ENCODE data around the gene ADRA2A. TPM values are rescaled to one million over a fixed set of nuclear protein-coding genes. Genes with fewer than 3 reads are reported as not detected.

Gene ADRA2A
- total RNA-seq, 2 experiments from 2014 or later: not detected

DNA sequence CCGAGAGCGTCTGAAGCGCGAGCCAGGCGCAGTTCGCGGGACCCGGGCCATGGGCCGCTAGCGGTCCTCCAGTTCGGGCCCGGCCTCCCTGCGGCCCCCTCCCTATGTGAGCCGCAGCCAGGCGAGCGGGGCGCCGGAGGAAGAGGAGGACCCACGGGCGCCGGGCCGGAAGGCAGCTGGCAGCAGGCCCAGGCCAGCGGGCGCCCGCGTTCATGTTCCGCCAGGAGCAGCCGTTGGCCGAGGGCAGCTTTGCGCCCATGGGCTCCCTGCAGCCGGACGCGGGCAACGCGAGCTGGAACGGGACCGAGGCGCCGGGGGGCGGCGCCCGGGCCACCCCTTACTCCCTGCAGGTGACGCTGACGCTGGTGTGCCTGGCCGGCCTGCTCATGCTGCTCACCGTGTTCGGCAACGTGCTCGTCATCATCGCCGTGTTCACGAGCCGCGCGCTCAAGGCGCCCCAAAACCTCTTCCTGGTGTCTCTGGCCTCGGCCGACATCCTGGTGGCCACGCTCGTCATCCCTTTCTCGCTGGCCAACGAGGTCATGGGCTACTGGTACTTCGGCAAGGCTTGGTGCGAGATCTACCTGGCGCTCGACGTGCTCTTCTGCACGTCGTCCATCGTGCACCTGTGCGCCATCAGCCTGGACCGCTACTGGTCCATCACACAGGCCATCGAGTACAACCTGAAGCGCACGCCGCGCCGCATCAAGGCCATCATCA is 1.1 kb downstream of the ADRA2A start:
- Mint-ChIP-seq H3K36me3 (peaks cover 2% of the 10 kb centered on the region), H3K27me3 (peaks cover 65% of the 10 kb centered on the region), H3K27ac (peak overlapping the region; percentile 11), H3K4me1 (peaks cover 13% of the 10 kb centered on the region), H3K4me3 (peak overlapping the region; percentile 56), H3K9me3 (ENCODE audit: low read depth) (no peaks in the 10 kb centered on the region)
- ATAC-seq: no peak
- CTCF ChIA-PET: interaction anchor here (1.8 to 3.2 kb wide), 3 partner anchors 9 to 521 kb away, joined by 4 to 15 read pairs (median 11); no protein-coding TSS in a partner anchor
- no peak for DNase-seq

- H3K4me1 Mint-ChIP-seq: peaks cover 13% of the 10 kb centered on the region
- H3K9me3 Mint-ChIP-seq (ENCODE audit: low read depth): no peaks in the 10 kb centered on the region
- no peak overlapping the region for H3K27ac Mint-ChIP-seq
- H3K4me3 Mint-ChIP-seq: no peak overlapping the region
- no peak for ATAC-seq
- DNase-seq: no peak
- peaks cover 58% of the 10 kb centered on the region for H3K27me3 Mint-ChIP-seq
- CTCF ChIA-PET: interaction anchor here (3.2 kb wide), 1 partner anchor 520 kb away, joined by 15 read pairs; no protein-coding TSS in a partner anchor
- peaks cover 2% of the 10 kb centered on the region for H3K36me3 Mint-ChIP-seq
Measured at GRCh38 chr10:111078505-111079185, 1.8 kb downstream of the ADRA2A start.

DNA sequence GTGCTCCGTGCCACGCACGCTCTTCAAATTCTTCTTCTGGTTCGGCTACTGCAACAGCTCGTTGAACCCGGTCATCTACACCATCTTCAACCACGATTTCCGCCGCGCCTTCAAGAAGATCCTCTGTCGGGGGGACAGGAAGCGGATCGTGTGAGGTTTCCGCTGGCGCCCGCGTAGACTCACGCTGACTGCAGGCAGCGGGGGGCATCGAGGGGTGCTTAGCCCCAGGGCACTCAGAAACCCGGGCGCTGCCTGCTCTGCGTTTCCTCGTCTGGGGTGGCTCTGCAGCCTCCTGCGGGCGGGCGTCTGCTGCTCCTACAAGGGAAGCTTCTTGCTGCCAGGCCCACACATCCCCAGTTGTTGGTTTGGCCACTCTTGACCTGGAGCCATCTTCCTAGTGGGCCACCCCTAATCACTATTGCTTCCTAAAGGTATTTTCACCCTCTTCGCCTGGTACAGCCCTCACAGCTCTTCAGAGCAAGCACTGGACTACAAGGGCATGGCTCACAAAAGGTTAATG is 2.5 kb downstream of the ADRA2A start:
- CTCF ChIA-PET: no interaction called here
- Mint-ChIP-seq H3K4me1 (peaks cover 13% of the 10 kb centered on the region), H3K36me3 (peaks cover 2% of the 10 kb centered on the region), H3K27me3 (peaks cover 53% of the 10 kb centered on the region), H3K9me3 (ENCODE audit: low read depth) (no peaks in the 10 kb centered on the region), H3K4me3 (no peak overlapping the region), H3K27ac (peak overlapping the region; percentile 35)
- ATAC-seq: no peak
- DNase-seq: no peak

- H3K4me3 Mint-ChIP-seq: no peak overlapping the region
- no peaks in the 10 kb centered on the region for H3K9me3 Mint-ChIP-seq (ENCODE audit: low read depth)
- H3K4me1 Mint-ChIP-seq: peaks cover 13% of the 10 kb centered on the region
- ATAC-seq (no peak), DNase-seq (no peak)
- H3K27me3 Mint-ChIP-seq: peaks cover 48% of the 10 kb centered on the region
- H3K27ac Mint-ChIP-seq: peak overlapping the region; percentile 35
- H3K36me3 Mint-ChIP-seq: peaks cover 2% of the 10 kb centered on the region
- CTCF ChIA-PET: no interaction called here
Measured at GRCh38 chr10:111079781-111080180, 3.0 kb downstream of the ADRA2A start.

GRCh38 chr10:111080224-111080623 is 3.4 kb downstream of the ADRA2A start:
- H3K9me3 Mint-ChIP-seq (ENCODE audit: low read depth): no peaks in the 10 kb centered on the region
- peaks cover 2% of the 10 kb centered on the region for H3K36me3 Mint-ChIP-seq
- no peak overlapping the region for H3K4me3 Mint-ChIP-seq
- DNase-seq (no peak), ATAC-seq (no peak)
- peaks cover 44% of the 10 kb centered on the region for H3K27me3 Mint-ChIP-seq
- CTCF ChIA-PET: no interaction called here
- no peak overlapping the region for H3K27ac Mint-ChIP-seq
- H3K4me1 Mint-ChIP-seq: peaks cover 13% of the 10 kb centered on the region

DNA sequence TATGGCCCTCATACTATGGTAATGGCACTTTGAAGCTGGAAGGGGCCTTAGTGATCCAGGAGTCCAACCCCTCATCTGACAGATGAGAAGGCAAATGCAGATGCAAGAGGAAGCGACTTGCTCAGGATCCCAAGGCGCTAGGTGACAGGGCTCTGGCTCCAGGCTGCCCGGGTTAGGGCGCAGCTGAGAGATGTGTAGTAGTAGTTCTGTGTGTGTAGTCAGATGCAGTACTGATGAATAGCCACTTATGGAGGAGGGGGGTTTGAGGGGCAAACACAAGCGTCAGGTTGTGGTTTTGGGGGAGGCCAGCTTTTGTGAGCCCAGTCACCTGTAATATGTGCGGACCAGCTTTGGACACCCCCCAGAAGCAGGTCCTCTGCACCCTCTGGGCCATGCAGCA is 4.8 kb downstream of the ADRA2A start:
- H3K36me3 Mint-ChIP-seq: peaks cover 2% of the 10 kb centered on the region
- ATAC-seq: no peak
- H3K27ac Mint-ChIP-seq: no peak overlapping the region
- no peaks in the 10 kb centered on the region for H3K9me3 Mint-ChIP-seq (ENCODE audit: low read depth)
- no peak for DNase-seq
- peaks cover 10% of the 10 kb centered on the region for H3K4me1 Mint-ChIP-seq
- H3K27me3 Mint-ChIP-seq: peaks cover 30% of the 10 kb centered on the region
- H3K4me3 Mint-ChIP-seq: no peak overlapping the region
- CTCF ChIA-PET: no interaction called here

- CTCF ChIA-PET: no interaction called here
Measured at GRCh38 chr10:111082102-111082975, 5.5 kb downstream of the ADRA2A start.

DNA sequence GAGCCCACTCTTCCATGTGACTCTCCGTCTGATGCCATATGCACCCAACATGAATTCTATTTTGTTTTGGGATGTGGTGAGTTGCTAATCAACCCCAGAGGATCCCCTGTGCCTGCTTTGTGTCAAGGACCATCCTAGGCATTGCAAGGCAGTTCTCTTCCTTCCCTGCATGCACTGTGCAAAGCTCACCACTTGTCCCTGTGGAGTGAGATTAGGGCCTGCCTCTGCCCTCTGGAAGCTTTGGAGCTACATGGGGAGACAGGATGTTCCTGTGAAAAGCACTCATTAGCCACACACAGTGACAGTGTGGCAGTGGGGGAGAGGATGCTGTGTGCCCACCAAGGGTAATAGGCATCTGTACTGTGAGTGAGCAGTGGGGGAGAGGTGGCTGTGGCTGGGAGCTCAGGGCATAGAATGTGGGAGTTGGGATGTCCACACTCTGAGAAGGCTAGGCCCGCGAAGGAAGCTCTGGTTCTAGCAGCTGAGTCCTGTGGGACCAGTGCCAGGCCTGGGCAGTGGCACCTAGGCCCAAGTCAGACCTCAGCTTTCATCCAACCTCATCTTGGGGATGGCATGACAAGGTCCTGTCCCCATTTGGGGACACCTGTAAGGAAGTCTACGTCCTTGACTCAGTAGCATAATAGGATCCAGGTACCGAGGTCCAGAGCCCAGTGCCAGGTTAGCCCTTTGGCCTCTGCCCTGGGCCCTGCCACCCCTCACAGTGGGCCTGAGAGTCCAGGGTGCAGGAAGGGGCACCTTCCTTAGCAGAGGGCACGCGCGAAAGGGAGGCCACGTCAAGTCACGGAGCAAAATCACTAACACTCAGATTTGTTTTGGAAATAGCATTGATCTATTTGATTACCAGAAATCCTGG is 6.6 kb downstream of the ADRA2A start:
- Mint-ChIP-seq H3K27ac (no peak overlapping the region), H3K4me1 (peaks cover 4% of the 10 kb centered on the region), H3K4me3 (no peak overlapping the region), H3K27me3 (peaks cover 20% of the 10 kb centered on the region), H3K9me3 (ENCODE audit: low read depth) (no peaks in the 10 kb centered on the region), H3K36me3 (peaks cover 2% of the 10 kb centered on the region)
- ATAC-seq: no peak
- no peak for DNase-seq
- CTCF ChIA-PET: no interaction called here

More at GRCh38 chr10:111082102-111082975, 5.5 kb downstream of the ADRA2A start:
- Mint-ChIP-seq H3K27ac (no peak overlapping the region), H3K36me3 (peaks cover 2% of the 10 kb centered on the region), H3K4me3 (no peak overlapping the region), H3K4me1 (peaks cover 10% of the 10 kb centered on the region), H3K9me3 (ENCODE audit: low read depth) (no peaks in the 10 kb centered on the region), H3K27me3 (peaks cover 28% of the 10 kb centered on the region)
- ATAC-seq: no peak
- no peak for DNase-seq

DNA sequence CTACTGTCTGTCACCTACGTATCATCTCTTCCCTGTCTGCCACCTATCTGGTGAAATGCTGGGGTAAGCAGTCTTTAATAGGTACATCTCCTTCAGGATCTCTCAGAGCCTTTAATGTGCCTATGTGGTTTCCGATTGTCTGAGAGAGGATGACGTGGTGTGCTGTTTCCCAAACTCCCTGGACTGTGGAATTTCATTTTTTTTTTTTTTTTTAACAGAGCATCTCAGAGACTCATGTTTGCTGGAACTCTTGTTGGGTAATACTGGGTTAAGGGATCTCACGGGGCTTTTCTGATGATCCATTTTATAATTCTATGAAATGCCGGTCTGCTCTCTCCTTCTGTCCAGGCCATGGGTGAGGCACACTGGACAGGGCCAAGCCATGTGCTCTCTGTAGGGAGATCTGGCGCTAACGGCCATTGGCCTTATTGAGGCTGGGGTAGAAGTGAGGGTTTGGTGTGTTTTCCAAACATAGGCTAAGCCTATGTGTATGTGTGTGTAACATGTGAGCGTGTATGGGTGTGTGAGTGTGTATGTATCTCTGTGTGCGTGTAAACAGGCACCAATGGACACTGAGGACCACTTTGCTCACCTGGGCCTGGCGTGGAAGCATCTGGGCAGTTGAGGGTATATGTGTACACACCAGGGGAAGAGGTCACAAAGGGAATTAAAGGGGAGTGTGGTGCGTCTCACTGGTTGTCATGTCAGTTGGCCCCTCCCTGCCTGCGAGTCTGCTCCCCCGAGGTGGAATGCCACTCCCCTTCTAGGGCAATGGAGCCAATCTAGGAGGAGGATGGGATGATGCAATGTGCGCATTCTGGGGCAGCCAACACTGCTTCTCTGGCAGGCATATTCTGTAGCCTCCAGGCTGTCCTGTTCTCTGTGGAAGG is 7.8 kb downstream of the ADRA2A start:
- no peak for DNase-seq
- Mint-ChIP-seq H3K36me3 (no peaks in the 10 kb centered on the region), H3K4me1 (peaks cover 2% of the 10 kb centered on the region), H3K27me3 (peaks cover 12% of the 10 kb centered on the region), H3K4me3 (no peak overlapping the region), H3K27ac (no peak overlapping the region), H3K9me3 (ENCODE audit: low read depth) (no peaks in the 10 kb centered on the region)
- CTCF ChIA-PET: no interaction called here
- no peak for ATAC-seq

DNA sequence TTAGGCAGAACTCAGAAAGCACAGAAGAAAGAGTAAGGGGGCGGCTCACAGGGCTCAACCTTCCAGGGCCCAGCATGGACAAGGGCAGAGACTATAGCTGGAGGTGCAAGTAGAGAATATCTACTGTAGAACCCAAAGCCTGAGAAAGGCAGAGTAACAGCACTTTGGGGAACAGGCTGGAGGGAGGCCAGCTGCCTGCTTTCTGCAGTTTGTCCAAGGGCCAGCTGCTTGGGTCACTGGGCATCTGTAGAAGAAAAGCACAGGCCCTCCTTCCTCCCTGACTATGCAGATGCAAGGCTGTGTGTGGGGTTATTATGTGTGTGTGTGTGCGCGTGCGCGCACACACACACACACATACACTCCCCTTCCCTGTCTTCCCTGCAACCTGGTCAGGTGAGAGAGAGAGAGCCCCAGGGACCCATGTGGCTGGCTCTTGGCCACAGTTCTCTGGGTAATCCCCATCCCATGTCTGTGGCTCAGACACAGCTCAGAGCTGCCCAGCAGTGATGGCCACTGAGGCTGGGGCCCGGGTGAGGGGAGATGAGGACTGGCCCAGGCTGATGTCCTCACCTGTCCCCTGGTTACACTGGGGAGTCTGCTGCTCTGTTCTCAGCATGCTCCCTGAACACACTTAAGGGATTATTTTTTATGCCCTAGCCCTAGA is 9.0 kb downstream of the ADRA2A start:
- no peak for ATAC-seq
- CTCF ChIA-PET: interaction anchor here (2.0 kb wide), 1 partner anchor 9 kb away, joined by 11 read pairs; the partner anchor contains the start of gene ADRA2A

GRCh38 chr10:111086574-111086973 is 9.7 kb downstream of the ADRA2A start:
- no peak for ATAC-seq
- DNase-seq: no peak
- Mint-ChIP-seq H3K4me3 (no peak overlapping the region), H3K27me3 (peaks cover 14% of the 10 kb centered on the region), H3K36me3 (no peaks in the 10 kb centered on the region), H3K9me3 (ENCODE audit: low read depth) (no peaks in the 10 kb centered on the region), H3K27ac (no peak overlapping the region), H3K4me1 (no peaks in the 10 kb centered on the region)
- CTCF ChIA-PET: interaction anchor here (2.0 kb wide), 1 partner anchor 10 kb away, joined by 11 read pairs; the partner anchor contains the start of gene ADRA2A

More for the DNA sequence above, 9.0 kb downstream of the ADRA2A start:
- DNase-seq: no peak
- Mint-ChIP-seq H3K27me3 (peaks cover 12% of the 10 kb centered on the region), H3K9me3 (ENCODE audit: low read depth) (no peaks in the 10 kb centered on the region), H3K36me3 (no peaks in the 10 kb centered on the region), H3K27ac (no peak overlapping the region), H3K4me3 (no peak overlapping the region), H3K4me1 (no peaks in the 10 kb centered on the region)

All from activated CD8-positive, alpha-beta memory T cell treated with anti-CD3 and anti-CD28 coated beads, Interleukin-2, amount 10 ng/mL, durations not matched to agents 7 days and 5 days (primary cell).